HG03432 (cell line): ENCODE measurements around the gene CNPPD1.

Experiments used
- ATAC-seq: cut with Tn5 transposase; IDR thresholded peaks from one replicate; pipeline ENCODE4 v1.9.1; 2021; ENCODE audit warnings: mild to moderate bottlenecking, moderate library complexity; ENCODE audit not compliant: unreplicated experiment

Gene CNPPD1

DNA sequence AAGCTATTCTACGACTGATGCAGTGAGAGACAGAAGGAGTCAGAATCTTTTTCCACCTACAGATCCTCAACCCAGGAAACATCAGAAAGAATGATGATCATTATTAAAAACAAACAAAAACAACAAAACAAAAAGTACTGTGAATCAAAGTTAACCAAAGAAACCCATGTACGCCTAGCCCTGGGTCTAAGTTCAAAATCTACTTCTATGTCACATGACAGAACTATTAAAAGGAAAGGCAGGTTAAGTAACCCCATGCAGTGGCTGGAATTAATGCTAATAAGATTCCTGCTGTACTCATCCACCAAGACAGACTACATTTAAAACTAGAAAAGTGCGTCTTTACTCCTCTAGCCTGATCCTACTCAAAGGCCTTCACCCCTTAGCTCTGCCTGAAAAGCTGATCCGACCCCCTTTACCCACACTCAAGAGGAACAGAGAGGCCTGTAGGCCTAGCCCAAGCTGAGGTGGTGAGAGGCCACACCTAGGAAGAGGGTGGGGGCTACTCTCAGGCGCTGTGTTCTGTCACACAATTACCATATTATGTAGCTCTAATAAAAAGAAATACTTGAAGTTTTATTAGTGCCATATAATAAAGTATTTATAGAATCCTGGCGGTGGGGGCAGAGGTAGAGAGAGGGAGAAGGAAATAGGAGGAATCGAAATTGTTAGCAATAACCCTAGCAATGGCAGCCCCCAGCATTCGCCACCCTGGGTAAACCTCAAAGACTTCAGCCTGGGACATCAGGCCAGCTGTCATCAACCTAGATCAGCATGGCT is 53.2 kb downstream of the CNPPD1 start:
- no peak for ATAC-seq

- no peak for ATAC-seq
Measured at GRCh38 chr2:219122202-219122980, 54.3 kb downstream of the CNPPD1 start.
